ENCODE data around the gene PBX3. TPM values are rescaled to one million over a fixed set of nuclear protein-coding genes. Genes with fewer than 3 reads are reported as not detected.

Gene PBX3
- total RNA-seq, 1 experiment from 2014 or later = 39.0 TPM

DNA sequence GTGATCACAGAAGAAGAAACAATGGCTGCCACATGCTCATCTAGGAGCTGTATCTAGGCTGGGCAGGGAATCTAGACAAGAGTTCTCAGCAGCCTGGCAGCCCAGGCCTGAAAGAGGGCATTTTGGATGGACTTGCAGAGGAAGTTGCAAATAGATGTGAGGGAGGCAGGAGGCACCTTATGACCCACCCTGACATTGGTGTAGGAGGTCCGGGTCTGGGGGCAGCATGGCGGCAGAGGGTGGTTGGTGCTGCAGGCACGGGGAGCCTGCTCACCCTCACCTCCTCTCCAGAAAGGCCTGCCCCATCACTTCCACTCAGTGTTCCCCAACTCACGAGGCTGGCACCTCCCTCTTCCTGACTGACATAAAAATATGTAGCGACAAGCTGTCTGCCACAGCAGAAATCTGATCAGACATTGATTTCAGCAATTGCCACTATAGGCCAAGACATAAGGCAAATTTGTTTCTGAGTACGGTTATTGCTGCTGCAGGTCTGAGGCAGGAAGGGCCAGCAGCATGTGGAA, 217.6 kb downstream of the PBX3 start:
- H3K27me3 ChIP-seq (ENCODE audit: control insufficient read depth, insufficient read depth, low read length) = no peaks in the 10 kb centered on the region
- H3K4me3 ChIP-seq (ENCODE audit: low read depth in 2 of 2, low read length in 2 of 2) = no peak overlapping the region
- ChIA-PET POLR2A (no interaction called here), CTCF (no interaction called here)
- in situ Hi-C loops (cut with HindIII; ENCODE audit: low pct_unique_long_range_greater_than_20kb, low sequenced_read_pairs) = no loop called here
- TF ChIP-seq, protein P1, sequence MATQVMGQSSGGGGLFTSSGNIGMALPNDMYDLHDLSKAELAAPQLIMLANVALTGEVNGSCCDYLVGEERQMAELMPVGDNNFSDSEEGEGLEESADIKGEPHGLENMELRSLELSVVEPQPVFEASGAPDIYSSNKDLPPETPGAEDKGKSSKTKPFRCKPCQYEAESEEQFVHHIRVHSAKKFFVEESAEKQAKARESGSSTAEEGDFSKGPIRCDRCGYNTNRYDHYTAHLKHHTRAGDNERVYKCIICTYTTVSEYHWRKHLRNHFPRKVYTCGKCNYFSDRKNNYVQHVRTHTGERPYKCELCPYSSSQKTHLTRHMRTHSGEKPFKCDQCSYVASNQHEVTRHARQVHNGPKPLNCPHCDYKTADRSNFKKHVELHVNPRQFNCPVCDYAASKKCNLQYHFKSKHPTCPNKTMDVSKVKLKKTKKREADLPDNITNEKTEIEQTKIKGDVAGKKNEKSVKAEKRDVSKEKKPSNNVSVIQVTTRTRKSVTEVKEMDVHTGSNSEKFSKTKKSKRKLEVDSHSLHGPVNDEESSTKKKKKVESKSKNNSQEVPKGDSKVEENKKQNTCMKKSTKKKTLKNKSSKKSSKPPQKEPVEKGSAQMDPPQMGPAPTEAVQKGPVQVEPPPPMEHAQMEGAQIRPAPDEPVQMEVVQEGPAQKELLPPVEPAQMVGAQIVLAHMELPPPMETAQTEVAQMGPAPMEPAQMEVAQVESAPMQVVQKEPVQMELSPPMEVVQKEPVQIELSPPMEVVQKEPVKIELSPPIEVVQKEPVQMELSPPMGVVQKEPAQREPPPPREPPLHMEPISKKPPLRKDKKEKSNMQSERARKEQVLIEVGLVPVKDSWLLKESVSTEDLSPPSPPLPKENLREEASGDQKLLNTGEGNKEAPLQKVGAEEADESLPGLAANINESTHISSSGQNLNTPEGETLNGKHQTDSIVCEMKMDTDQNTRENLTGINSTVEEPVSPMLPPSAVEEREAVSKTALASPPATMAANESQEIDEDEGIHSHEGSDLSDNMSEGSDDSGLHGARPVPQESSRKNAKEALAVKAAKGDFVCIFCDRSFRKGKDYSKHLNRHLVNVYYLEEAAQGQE (IDR thresholded peaks at IDR 0.05; ENCODE audit: insufficient read depth in 1 of 2, low read depth in 2 of 2, low read length in 1 of 2) = no peak
- TF ChIP-seq POLR2AphosphoS5 (IDR thresholded peaks at IDR 0.05; ENCODE audit: low read depth, low read length) (no peak), SIN3A (IDR thresholded peaks at IDR 0.05; ENCODE audit: borderline replicate concordance, insufficient read depth, low read depth, low read length) (no peak), TCF7L2 (IDR thresholded peaks at IDR 0.05; ENCODE audit: low read depth, low read length) (no peak)
- TF ChIP-seq, protein P2, sequence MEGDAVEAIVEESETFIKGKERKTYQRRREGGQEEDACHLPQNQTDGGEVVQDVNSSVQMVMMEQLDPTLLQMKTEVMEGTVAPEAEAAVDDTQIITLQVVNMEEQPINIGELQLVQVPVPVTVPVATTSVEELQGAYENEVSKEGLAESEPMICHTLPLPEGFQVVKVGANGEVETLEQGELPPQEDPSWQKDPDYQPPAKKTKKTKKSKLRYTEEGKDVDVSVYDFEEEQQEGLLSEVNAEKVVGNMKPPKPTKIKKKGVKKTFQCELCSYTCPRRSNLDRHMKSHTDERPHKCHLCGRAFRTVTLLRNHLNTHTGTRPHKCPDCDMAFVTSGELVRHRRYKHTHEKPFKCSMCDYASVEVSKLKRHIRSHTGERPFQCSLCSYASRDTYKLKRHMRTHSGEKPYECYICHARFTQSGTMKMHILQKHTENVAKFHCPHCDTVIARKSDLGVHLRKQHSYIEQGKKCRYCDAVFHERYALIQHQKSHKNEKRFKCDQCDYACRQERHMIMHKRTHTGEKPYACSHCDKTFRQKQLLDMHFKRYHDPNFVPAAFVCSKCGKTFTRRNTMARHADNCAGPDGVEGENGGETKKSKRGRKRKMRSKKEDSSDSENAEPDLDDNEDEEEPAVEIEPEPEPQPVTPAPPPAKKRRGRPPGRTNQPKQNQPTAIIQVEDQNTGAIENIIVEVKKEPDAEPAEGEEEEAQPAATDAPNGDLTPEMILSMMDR (IDR thresholded peaks at IDR 0.05) = no peak
- DNase-seq (ENCODE audit: low read depth, low spot score) (no peak), ATAC-seq (no peak)
- no peaks in the 10 kb centered on the region for H3K9me3 ChIP-seq (ENCODE audit: control insufficient read depth, insufficient read depth, low read depth, low read length)
- H3K4me1 ChIP-seq (ENCODE audit: control insufficient read depth, insufficient read depth, low read length) = no peaks in the 10 kb centered on the region
- no TSS peak for BruUV-seq (replicated peaks)
- no peaks in the 10 kb centered on the region for H3K36me3 ChIP-seq (ENCODE audit: control insufficient read depth, insufficient read depth, low read length)
- no peak overlapping the region for H3K27ac ChIP-seq (ENCODE audit: low read length)
- intact Hi-C loops (cut with micrococcal nuclease; ENCODE audit: unreplicated experiment) = no loop called here

DNA sequence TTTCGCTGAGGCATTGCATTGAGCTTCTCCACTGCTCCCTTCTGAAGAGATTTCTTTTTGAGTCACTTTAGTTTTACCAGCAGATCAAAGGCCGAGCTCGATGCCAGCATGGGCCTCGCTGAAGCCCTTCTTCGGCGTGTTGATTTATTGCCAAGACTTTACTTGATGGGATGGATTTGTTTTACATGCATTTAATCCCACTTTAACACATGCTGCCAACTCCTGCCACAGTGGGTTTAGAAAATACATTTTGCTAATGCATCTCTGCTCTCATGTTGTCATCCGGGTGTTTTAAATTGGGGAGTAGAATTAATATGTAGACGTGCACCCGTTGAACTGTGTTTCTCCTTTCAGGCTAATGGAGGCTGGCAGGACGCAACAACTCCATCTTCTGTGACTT, 218.3 kb downstream of the PBX3 start:
- H3K36me3 ChIP-seq (ENCODE audit: control insufficient read depth, insufficient read depth, low read length) = no peaks in the 10 kb centered on the region
- intact Hi-C loops (cut with micrococcal nuclease; ENCODE audit: unreplicated experiment) = no loop called here
- CTCF ChIA-PET = no interaction called here
- in situ Hi-C loops (cut with HindIII; ENCODE audit: low pct_unique_long_range_greater_than_20kb, low sequenced_read_pairs) = no loop called here
- no peaks in the 10 kb centered on the region for H3K4me1 ChIP-seq (ENCODE audit: control insufficient read depth, insufficient read depth, low read length)
- no peaks in the 10 kb centered on the region for H3K27me3 ChIP-seq (ENCODE audit: control insufficient read depth, insufficient read depth, low read length)
- H3K27ac ChIP-seq (ENCODE audit: low read length) = no peak overlapping the region
- POLR2A ChIA-PET = no interaction called here
- TF ChIP-seq POLR2AphosphoS5 (IDR thresholded peaks at IDR 0.05; ENCODE audit: low read depth, low read length) = no peak
- TF ChIP-seq, protein P1 (IDR thresholded peaks at IDR 0.05; ENCODE audit: insufficient read depth in 1 of 2, low read depth in 2 of 2, low read length in 1 of 2) = no peak
- no peak for TF ChIP-seq TCF7L2 (IDR thresholded peaks at IDR 0.05; ENCODE audit: low read depth, low read length)
- no peak for TF ChIP-seq SIN3A (IDR thresholded peaks at IDR 0.05; ENCODE audit: borderline replicate concordance, insufficient read depth, low read depth, low read length)
- TF ChIP-seq, protein P2 (IDR thresholded peaks at IDR 0.05) = no peak
- H3K4me3 ChIP-seq (ENCODE audit: low read depth in 2 of 2, low read length in 2 of 2) = no peak overlapping the region
- H3K9me3 ChIP-seq (ENCODE audit: control insufficient read depth, insufficient read depth, low read depth, low read length) = no peaks in the 10 kb centered on the region
- ATAC-seq (no peak), DNase-seq (ENCODE audit: low read depth, low spot score) (no peak)
- no TSS peak for BruUV-seq (replicated peaks)
